ENCODE measurements around the gene ERBB4. TPM values are rescaled to one million over a fixed set of nuclear protein-coding genes. Genes with fewer than 3 reads are reported as not detected.
"Not testable (repeated sequence)": the region's sequence is repeated elsewhere in the genome, so short reads cannot be mapped to it uniquely, and the experiment has no call there.

The ERBB4 gene
- total RNA-seq, 1 donor from 2014 or later: 9.9 TPM

DNA sequence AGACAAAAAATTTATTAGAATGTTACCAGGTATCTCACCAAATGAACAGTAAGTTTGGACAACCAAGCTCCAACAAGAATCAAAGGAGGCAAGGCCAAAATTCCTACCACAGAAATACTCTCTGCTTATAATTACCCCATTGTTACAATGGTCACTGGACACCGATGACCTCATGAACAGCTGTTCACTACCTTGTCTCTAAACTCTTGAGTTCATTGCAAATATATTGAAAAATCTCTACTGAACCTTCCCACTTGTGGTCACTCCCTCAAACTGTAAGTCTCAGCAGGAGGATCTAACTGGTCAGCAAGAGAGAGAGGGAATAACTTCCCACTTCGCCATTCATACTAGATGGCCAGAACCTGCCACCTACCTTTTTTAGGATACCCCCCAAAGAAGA is 50.0 kb downstream of the ERBB4 start:
- Histone ChIP-seq H3K4me3 (ENCODE audit: low read length in 3 of 3) (no peak overlapping the region), H3K36me3 (ENCODE audit: control insufficient read depth in 3 of 3, insufficient read depth in 3 of 3, low read length in 3 of 3) (no peaks in the 10 kb centered on the region), H3K9ac (ENCODE audit: low read depth in 1 of 3, low read length in 3 of 3) (no peak overlapping the region), H3K27ac (ENCODE audit: low read depth, low read length) (no peak overlapping the region), H3K9me3 (ENCODE audit: control insufficient read depth in 3 of 3, low read length in 3 of 3) (no peaks in the 10 kb centered on the region), H3K4me1 (ENCODE audit: control insufficient read depth in 3 of 3, insufficient read depth in 3 of 3, low read length in 3 of 3) (no peaks in the 10 kb centered on the region), H3K27me3 (ENCODE audit: control insufficient read depth in 3 of 3, insufficient read depth in 3 of 3, low read length in 3 of 3) (no peaks in the 10 kb centered on the region)

DNA sequence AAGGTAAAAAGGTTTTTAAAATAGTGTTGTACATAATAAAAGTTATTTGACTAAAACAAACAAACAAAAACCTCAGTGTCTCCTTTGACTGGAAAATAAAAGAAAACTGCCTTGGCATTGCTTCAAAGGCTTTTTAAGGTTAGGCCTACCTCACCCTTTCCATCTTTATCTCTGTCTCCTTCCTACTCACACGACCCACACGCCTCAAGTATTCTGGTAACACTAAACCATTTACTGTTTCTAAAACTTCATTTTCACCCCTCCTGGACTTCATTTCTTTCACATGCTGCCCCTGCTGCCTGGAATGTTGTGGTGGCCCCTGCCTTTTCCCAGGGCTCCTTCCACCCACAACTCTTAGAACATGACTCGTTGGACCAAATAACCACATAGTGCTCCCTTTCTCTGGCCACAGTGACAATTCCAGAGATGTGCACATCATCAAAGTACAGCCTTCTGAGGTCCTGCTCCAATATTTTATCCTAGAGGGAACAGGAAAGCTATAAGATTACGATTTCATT is 54.0 kb downstream of the ERBB4 start:
- no peaks in the 10 kb centered on the region for H3K36me3 ChIP-seq (ENCODE audit: control insufficient read depth in 3 of 3, insufficient read depth in 3 of 3, low read length in 3 of 3)
- H3K27me3 ChIP-seq (ENCODE audit: control insufficient read depth in 3 of 3, insufficient read depth in 3 of 3, low read length in 3 of 3): no peaks in the 10 kb centered on the region
- H3K9me3 ChIP-seq (ENCODE audit: control insufficient read depth in 3 of 3, low read length in 3 of 3): no peaks in the 10 kb centered on the region
- H3K4me1 ChIP-seq (ENCODE audit: control insufficient read depth in 3 of 3, insufficient read depth in 3 of 3, low read length in 3 of 3): no peaks in the 10 kb centered on the region
- H3K9ac ChIP-seq (ENCODE audit: low read depth in 1 of 3, low read length in 3 of 3): no peak overlapping the region
- no peak overlapping the region for H3K27ac ChIP-seq (ENCODE audit: low read depth, low read length)
- H3K4me3 ChIP-seq (ENCODE audit: low read length in 3 of 3): no peak overlapping the region

GRCh38 chr2:212480447-212480846 is 58.2 kb downstream of the ERBB4 start:
- Histone ChIP-seq H3K4me1 (ENCODE audit: control insufficient read depth in 3 of 3, insufficient read depth in 3 of 3, low read length in 3 of 3) (no peaks in the 10 kb centered on the region), H3K9ac (ENCODE audit: low read depth in 1 of 3, low read length in 3 of 3) (no peak overlapping the region), H3K36me3 (ENCODE audit: control insufficient read depth in 3 of 3, insufficient read depth in 3 of 3, low read length in 3 of 3) (no peaks in the 10 kb centered on the region), H3K27ac (ENCODE audit: low read depth, low read length) (no peak overlapping the region), H3K4me3 (ENCODE audit: low read length in 3 of 3) (no peak overlapping the region), H3K27me3 (ENCODE audit: control insufficient read depth in 3 of 3, insufficient read depth in 3 of 3, low read length in 3 of 3) (no peaks in the 10 kb centered on the region), H3K9me3 (ENCODE audit: control insufficient read depth in 3 of 3, low read length in 3 of 3) (no peaks in the 10 kb centered on the region)

DNA sequence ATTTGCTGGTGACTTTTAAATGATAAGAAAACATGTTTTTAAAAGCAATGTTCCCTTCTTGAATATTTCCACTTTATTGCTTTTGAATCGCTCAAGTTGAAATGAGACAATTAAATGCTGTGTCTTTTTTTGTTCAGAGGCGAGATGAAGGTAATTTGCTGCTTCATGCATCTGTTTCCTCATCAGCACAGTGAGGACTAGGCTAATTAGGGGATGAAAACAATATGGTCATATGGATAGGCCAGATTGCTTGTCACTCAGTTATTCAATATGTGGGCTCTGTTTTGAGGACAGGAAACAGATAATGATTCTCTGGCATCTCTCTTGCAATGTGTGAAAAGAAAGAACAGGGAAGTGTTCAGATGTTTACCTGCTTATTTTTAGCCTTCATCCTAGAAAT is 61.0 kb downstream of the ERBB4 start:
- Histone ChIP-seq H3K27me3 (ENCODE audit: control insufficient read depth in 3 of 3, insufficient read depth in 3 of 3, low read length in 3 of 3) (no peaks in the 10 kb centered on the region), H3K36me3 (ENCODE audit: control insufficient read depth in 3 of 3, insufficient read depth in 3 of 3, low read length in 3 of 3) (no peaks in the 10 kb centered on the region), H3K9ac (ENCODE audit: low read depth in 1 of 3, low read length in 3 of 3) (no peak overlapping the region), H3K9me3 (ENCODE audit: control insufficient read depth in 3 of 3, low read length in 3 of 3) (no peaks in the 10 kb centered on the region), H3K4me1 (ENCODE audit: control insufficient read depth in 3 of 3, insufficient read depth in 3 of 3, low read length in 3 of 3) (no peaks in the 10 kb centered on the region), H3K27ac (ENCODE audit: low read depth, low read length) (no peak overlapping the region), H3K4me3 (ENCODE audit: low read length in 3 of 3) (no peak overlapping the region)

GRCh38 chr2:212473211-212473610 is 65.4 kb downstream of the ERBB4 start:
- no peak overlapping the region for H3K4me3 ChIP-seq (ENCODE audit: low read length in 3 of 3)
- H3K27me3 ChIP-seq (ENCODE audit: control insufficient read depth in 3 of 3, insufficient read depth in 3 of 3, low read length in 3 of 3): no peaks in the 10 kb centered on the region
- H3K9me3 ChIP-seq (ENCODE audit: control insufficient read depth in 3 of 3, low read length in 3 of 3): no peaks in the 10 kb centered on the region
- H3K4me1 ChIP-seq (ENCODE audit: control insufficient read depth in 3 of 3, insufficient read depth in 3 of 3, low read length in 3 of 3): no peaks in the 10 kb centered on the region
- H3K9ac ChIP-seq (ENCODE audit: low read depth in 1 of 3, low read length in 3 of 3): no peak overlapping the region
- H3K27ac ChIP-seq (ENCODE audit: low read depth, low read length): no peak overlapping the region
- H3K36me3 ChIP-seq (ENCODE audit: control insufficient read depth in 3 of 3, insufficient read depth in 3 of 3, low read length in 3 of 3): no peaks in the 10 kb centered on the region

GRCh38 chr2:212467551-212467950 is 71.1 kb downstream of the ERBB4 start:
- H3K27ac ChIP-seq (ENCODE audit: low read depth, low read length); H3K27me3 ChIP-seq (ENCODE audit: control insufficient read depth in 3 of 3, insufficient read depth in 3 of 3, low read length in 3 of 3); H3K9me3 ChIP-seq (ENCODE audit: control insufficient read depth in 3 of 3, low read length in 3 of 3): not testable (repeated sequence)

GRCh38 chr2:212465456-212465855 is 73.1 kb downstream of the ERBB4 start:
- no peak overlapping the region for H3K27ac ChIP-seq (ENCODE audit: low read depth, low read length)
- H3K36me3 ChIP-seq (ENCODE audit: control insufficient read depth in 3 of 3, insufficient read depth in 3 of 3, low read length in 3 of 3): no peaks in the 10 kb centered on the region
- H3K27me3 ChIP-seq (ENCODE audit: control insufficient read depth in 3 of 3, insufficient read depth in 3 of 3, low read length in 3 of 3): no peaks in the 10 kb centered on the region
- no peak overlapping the region for H3K4me3 ChIP-seq (ENCODE audit: low read length in 3 of 3)
- H3K4me1 ChIP-seq (ENCODE audit: control insufficient read depth in 3 of 3, insufficient read depth in 3 of 3, low read length in 3 of 3): no peaks in the 10 kb centered on the region
- no peak overlapping the region for H3K9ac ChIP-seq (ENCODE audit: low read depth in 1 of 3, low read length in 3 of 3)
- no peaks in the 10 kb centered on the region for H3K9me3 ChIP-seq (ENCODE audit: control insufficient read depth in 3 of 3, low read length in 3 of 3)

More at GRCh38 chr2:212467551-212467950, 71.1 kb downstream of the ERBB4 start:
- not testable (repeated sequence) for H3K36me3 ChIP-seq (ENCODE audit: control insufficient read depth in 3 of 3, insufficient read depth in 3 of 3, low read length in 3 of 3); H3K4me1 ChIP-seq (ENCODE audit: control insufficient read depth in 3 of 3, insufficient read depth in 3 of 3, low read length in 3 of 3); H3K4me3 ChIP-seq (ENCODE audit: low read length in 3 of 3); H3K9ac ChIP-seq (ENCODE audit: low read depth in 1 of 3, low read length in 3 of 3)

GRCh38 chr2:212461708-212462107 is 76.9 kb downstream of the ERBB4 start:
- not testable (repeated sequence) for H3K9ac ChIP-seq (ENCODE audit: low read depth in 1 of 3, low read length in 3 of 3); H3K4me1 ChIP-seq (ENCODE audit: control insufficient read depth in 3 of 3, insufficient read depth in 3 of 3, low read length in 3 of 3); H3K36me3 ChIP-seq (ENCODE audit: control insufficient read depth in 3 of 3, insufficient read depth in 3 of 3, low read length in 3 of 3); H3K27ac ChIP-seq (ENCODE audit: low read depth, low read length); H3K27me3 ChIP-seq (ENCODE audit: control insufficient read depth in 3 of 3, insufficient read depth in 3 of 3, low read length in 3 of 3); H3K9me3 ChIP-seq (ENCODE audit: control insufficient read depth in 3 of 3, low read length in 3 of 3); H3K4me3 ChIP-seq (ENCODE audit: low read length in 3 of 3)

DNA sequence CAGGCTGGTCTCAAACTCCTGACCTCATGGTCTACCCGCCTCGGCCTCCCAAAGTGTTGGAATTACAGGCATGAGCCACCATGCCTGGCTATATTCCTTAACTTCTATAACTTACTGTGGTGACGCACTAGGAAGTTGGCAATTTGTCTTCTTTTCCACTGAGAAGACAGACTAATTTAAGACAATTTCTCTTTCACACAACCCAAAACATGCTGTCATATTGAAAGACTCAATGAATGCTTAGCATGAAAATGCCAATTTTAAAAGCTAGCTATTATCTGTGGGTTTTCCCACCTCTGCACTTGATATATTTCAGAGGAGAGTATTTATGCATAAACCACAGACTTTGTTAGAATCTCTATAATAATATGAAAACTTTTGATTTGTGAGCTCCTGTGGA is 84.5 kb downstream of the ERBB4 start:
- H3K9me3 ChIP-seq (ENCODE audit: control insufficient read depth in 3 of 3, low read length in 3 of 3): no peaks in the 10 kb centered on the region
- no peak overlapping the region for H3K27ac ChIP-seq (ENCODE audit: low read depth, low read length)
- no peak overlapping the region for H3K4me3 ChIP-seq (ENCODE audit: low read length in 3 of 3)
- H3K36me3 ChIP-seq (ENCODE audit: control insufficient read depth in 3 of 3, insufficient read depth in 3 of 3, low read length in 3 of 3): no peaks in the 10 kb centered on the region
- no peaks in the 10 kb centered on the region for H3K4me1 ChIP-seq (ENCODE audit: control insufficient read depth in 3 of 3, insufficient read depth in 3 of 3, low read length in 3 of 3)
- no peaks in the 10 kb centered on the region for H3K27me3 ChIP-seq (ENCODE audit: control insufficient read depth in 3 of 3, insufficient read depth in 3 of 3, low read length in 3 of 3)
- no peak overlapping the region for H3K9ac ChIP-seq (ENCODE audit: low read depth in 1 of 3, low read length in 3 of 3)

GRCh38 chr2:212451786-212452231 is 86.8 kb downstream of the ERBB4 start:
- no peak overlapping the region for H3K9ac ChIP-seq (ENCODE audit: low read depth in 1 of 3, low read length in 3 of 3)
- no peaks in the 10 kb centered on the region for H3K9me3 ChIP-seq (ENCODE audit: control insufficient read depth in 3 of 3, low read length in 3 of 3)
- no peaks in the 10 kb centered on the region for H3K27me3 ChIP-seq (ENCODE audit: control insufficient read depth in 3 of 3, insufficient read depth in 3 of 3, low read length in 3 of 3)
- no peak overlapping the region for H3K27ac ChIP-seq (ENCODE audit: low read depth, low read length)
- no peak overlapping the region for H3K4me3 ChIP-seq (ENCODE audit: low read length in 3 of 3)
- H3K36me3 ChIP-seq (ENCODE audit: control insufficient read depth in 3 of 3, insufficient read depth in 3 of 3, low read length in 3 of 3): no peaks in the 10 kb centered on the region
- no peaks in the 10 kb centered on the region for H3K4me1 ChIP-seq (ENCODE audit: control insufficient read depth in 3 of 3, insufficient read depth in 3 of 3, low read length in 3 of 3)

- Histone ChIP-seq H3K9me3 (ENCODE audit: control insufficient read depth in 3 of 3, low read length in 3 of 3) (no peaks in the 10 kb centered on the region), H3K9ac (ENCODE audit: low read depth in 1 of 3, low read length in 3 of 3) (no peak overlapping the region), H3K27me3 (ENCODE audit: control insufficient read depth in 3 of 3, insufficient read depth in 3 of 3, low read length in 3 of 3) (no peaks in the 10 kb centered on the region), H3K4me3 (ENCODE audit: low read length in 3 of 3) (no peak overlapping the region), H3K4me1 (ENCODE audit: control insufficient read depth in 3 of 3, insufficient read depth in 3 of 3, low read length in 3 of 3) (no peaks in the 10 kb centered on the region), H3K36me3 (ENCODE audit: control insufficient read depth in 3 of 3, insufficient read depth in 3 of 3, low read length in 3 of 3) (no peaks in the 10 kb centered on the region), H3K27ac (ENCODE audit: low read depth, low read length) (no peak overlapping the region)
These were observed 89.9 kb downstream of the ERBB4 start for GRCh38 chr2:212448698-212449097.

Measured in skeletal muscle tissue (tissue), 4 donors.